NB4 (cell line): ENCODE results near the gene MYOM3.

ENCODE experiments used
- CTCF ChIP-seq: IDR thresholded peaks from one replicate; pipeline ENCODE4 v1.5.1; 2012; ENCODE audit warnings: low read depth, low read length
- POLR2A ChIP-seq: IDR thresholded peaks from 2 replicates; pipeline ENCODE4 v1.6.1; 2011; ENCODE audit warnings: mild to moderate bottlenecking; ENCODE audit not compliant: insufficient read length; ENCODE audit errors: extremely low read depth

GRCh38 chr1:24095140-24095859 lies 16.6 kb downstream of the MYOM3 start:
- TF ChIP-seq CTCF, result no peak
- no peak for TF ChIP-seq POLR2A
